T1000 (cell line): Measurements from ENCODE around the gene SLFN13.
"Not testable (repeated sequence)": the region's sequence is repeated elsewhere in the genome, so short reads cannot be mapped to it uniquely, and the experiment has no call there.

ENCODE experiments used
- DNase-seq: peaks from one replicate; lab custom pipeline; 2025; ENCODE audit warnings: mixed read lengths; lab: John Stamatoyannopoulos, UW

The SLFN13 gene, protein sequence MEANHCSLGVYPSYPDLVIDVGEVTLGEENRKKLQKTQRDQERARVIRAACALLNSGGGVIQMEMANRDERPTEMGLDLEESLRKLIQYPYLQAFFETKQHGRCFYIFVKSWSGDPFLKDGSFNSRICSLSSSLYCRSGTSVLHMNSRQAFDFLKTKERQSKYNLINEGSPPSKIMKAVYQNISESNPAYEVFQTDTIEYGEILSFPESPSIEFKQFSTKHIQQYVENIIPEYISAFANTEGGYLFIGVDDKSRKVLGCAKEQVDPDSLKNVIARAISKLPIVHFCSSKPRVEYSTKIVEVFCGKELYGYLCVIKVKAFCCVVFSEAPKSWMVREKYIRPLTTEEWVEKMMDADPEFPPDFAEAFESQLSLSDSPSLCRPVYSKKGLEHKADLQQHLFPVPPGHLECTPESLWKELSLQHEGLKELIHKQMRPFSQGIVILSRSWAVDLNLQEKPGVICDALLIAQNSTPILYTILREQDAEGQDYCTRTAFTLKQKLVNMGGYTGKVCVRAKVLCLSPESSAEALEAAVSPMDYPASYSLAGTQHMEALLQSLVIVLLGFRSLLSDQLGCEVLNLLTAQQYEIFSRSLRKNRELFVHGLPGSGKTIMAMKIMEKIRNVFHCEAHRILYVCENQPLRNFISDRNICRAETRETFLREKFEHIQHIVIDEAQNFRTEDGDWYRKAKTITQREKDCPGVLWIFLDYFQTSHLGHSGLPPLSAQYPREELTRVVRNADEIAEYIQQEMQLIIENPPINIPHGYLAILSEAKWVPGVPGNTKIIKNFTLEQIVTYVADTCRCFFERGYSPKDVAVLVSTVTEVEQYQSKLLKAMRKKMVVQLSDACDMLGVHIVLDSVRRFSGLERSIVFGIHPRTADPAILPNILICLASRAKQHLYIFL

DNA sequence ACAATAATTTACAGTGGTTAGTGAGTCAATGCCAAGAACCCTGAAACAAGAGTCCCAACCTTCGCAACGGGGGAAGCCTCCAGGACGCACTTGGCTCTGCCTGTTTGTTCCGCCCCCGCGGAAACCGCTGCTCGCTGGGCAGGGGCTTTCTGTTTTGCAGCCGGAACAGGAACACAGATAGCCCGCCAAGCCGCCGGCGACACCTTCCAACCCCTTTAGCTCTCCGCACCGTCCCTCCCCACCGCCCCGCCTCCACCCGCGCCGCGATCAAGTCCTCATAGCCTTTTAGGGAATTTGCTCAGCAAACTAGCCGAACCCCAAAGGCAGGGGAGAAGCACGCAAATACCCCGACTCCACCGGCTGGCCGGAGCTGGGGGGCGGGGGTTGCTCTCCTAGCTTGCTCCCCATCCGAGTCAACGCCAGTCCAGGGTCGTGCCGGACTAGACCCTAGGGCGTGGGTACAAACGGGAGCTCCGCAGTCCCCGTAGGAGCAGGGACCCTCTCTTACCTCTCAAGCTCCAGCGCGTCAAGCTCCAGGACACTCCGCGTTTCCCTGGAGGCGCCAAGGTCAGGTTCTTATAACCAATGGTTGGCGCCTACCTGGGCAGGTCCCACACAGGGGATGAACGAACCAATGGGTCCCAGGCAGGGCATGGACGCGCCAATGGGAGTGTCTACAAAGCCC, at the start of gene SLFN13:
SLFN13 (minus strand) TSS at position 553 of the 685 bp plus-strand sequence. CDS start 3,086 bp downstream, outside the sequence.
- DNase-seq: no peak

GRCh38 chr17:35496451-35497290, 48.1 kb upstream of the SLFN13 start:
- no peak for DNase-seq

- no peak for DNase-seq
Observed at GRCh38 chr17:35493040-35493439, 44.5 kb upstream of the SLFN13 start.

DNA sequence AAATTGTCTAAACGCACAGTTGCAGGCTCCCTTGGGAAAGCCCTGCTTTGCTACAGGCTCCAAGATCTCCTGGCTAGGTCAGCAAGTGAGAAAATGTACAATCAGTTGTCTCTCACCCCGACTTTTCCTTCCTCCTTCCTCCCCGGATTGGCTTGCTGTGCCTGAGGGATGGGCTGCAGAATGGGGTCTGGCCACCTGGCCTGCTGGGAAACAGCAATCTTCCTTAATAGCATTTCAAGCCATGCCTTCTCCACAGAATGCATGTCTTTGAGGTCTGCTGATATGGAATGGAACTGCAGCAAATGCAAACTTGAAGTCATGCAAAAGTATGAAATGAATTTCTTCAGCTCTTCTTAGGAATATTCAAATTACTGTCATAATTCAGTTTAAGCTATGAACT, 42.9 kb upstream of the SLFN13 start:
- no peak for DNase-seq

GRCh38 chr17:35489944-35490343, 41.4 kb upstream of the SLFN13 start:
- no peak for DNase-seq

DNA sequence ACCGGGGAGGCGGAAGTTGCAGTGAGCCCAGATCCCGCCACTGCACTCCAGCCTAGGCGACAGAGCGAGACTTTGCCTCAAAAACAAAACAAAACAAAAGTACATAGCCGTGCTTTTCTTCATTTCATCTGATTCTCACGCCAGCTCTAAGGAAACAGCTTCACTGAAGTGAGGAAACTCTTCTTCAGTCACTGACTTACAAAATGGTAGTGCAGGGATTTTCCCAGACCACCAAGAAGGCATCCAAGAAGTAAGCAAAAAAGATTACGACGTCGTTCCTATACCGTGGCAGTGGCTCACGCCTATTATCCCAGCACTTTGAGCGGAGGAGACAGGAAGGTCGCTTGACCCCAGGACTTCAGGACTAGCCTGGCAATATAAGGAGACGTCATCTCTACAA, 40.4 kb upstream of the SLFN13 start:
- no peak for DNase-seq

DNA sequence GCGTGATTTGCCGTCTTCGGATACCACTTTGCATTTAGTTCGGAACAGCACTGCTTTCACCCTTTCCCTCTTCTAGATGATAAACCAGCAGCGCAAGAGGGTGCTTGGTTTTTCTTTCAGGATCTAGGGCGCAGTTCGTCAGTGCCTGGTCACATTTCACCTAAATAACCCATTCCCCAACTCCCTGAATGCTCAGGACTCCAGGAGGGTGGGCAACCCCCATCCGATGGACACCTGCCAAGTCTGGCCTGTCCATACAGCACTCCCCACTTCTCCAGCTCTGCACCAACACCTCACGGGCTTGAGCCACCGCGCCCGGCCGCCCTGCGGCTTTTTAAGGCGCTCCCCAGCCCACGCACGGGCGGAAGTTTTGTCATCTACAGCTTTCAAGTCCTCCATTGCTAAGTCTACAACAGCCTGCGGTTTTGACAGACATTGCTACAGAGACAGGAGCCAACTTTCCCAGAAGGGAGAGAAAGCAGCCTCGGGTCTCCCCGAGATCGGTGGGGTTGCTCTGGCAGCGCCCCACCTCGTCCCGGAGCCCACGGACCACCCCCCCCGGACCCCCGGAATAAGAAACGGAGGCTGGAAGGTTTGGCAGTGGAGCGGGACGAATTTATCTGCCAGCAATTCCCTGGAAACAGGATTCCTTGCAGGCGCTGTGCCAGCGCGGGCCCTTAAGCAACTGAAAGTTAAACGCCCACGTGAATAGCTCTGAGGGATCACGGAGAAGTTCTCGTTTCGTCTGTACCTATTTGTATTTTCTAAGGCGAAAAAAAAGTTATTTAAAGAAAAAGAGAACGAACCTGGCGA, 38.6 kb upstream of the SLFN13 start:
- DNase-seq: no peak

GRCh38 chr17:35479271-35479670, 30.7 kb upstream of the SLFN13 start:
- no peak for DNase-seq

DNA sequence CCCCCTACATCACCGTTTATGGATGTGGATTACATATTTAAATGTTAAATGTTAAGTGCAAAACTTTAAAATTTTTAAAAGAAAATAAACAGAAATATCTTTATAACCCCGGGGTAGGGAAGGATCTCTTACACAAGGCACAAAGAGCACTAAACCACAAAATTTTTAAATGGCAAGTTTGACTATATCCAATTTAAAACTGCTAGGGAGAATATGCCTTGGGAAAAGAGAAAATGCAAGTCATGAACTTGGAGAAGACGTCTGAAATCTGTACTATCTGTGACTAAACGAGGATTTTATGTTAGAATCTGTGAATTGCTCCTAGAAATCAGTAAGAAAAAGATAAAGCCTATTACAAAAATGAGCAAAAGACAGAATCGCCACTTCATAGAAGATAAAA, 28.7 kb upstream of the SLFN13 start:
- DNase-seq: no peak

DNA sequence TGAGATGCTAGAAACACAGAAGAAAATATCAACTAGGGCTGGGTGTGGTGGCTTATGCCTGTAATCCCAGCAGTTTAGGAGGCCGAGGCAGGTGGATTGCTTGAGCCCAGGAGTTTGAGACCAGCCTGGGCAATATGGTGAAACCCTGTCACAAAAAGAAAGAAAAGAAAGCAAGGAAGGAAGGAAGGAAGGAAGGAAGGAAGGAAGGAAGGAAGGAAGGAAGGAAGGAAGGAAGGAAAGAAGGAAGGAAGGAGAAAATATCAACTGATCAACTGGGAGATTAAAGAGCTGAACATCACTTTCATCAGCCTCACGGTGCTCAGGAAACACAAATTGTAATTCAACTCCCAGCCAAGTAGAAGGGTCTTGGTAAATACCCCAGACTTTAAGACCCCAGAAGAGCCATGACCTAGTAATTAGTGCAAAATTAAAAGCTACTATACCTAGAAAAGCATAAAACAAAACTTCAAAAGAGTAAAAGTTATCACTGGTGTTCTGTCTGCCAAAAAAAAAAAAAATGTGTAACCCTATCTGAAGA, 27.8 kb upstream of the SLFN13 start:
- no peak for DNase-seq

- DNase-seq: no peak
Observed at GRCh38 chr17:35468475-35468874, 19.9 kb upstream of the SLFN13 start.

DNA sequence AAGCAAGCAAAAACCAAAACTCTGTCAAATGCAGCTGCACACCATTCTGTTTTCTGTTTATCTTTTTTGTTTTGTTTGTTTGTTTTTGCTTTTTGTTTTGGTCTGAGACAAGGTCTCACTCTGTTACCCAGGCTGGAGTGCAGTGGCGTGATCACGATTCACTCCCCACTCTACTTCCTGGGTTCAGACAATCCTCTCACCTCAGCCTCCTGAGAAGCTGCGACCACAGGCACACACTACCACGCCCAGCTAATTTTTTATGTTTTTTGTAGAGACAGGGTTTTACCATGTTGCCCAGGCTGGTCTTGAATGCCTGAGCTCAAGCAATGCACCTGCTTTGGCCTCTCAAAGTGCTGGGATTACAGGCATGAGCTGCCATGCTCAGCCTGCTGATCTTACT, 19.3 kb upstream of the SLFN13 start:
- DNase-seq: no peak

GRCh38 chr17:35460354-35460851, 11.8 kb upstream of the SLFN13 start:
- DNase-seq: no peak

GRCh38 chr17:35454035-35454434, 5.5 kb upstream of the SLFN13 start:
- DNase-seq: not testable (repeated sequence)

DNA sequence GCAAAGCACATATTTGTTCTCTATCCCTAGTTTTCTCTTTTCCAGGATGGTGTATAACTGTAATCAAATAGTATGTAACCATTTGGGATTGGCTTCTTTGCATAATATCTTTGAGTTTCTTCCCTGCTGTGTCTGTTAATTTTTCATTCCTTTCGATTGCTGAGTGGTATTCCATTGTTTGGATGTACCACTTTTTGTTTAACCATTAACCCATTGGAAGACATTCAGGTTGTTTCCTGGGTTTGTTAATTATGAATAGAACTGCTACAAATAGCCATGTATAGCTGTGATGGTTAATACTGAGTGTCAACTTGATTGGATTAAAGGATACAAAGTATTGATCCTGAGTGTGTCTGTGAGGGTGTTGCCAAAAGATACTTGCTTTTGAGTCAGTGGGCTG, 4.6 kb upstream of the SLFN13 start:
- no peak for DNase-seq

- DNase-seq: no peak
Observed at GRCh38 chr17:35449371-35449931, 885 bp upstream of the SLFN13 start.

DNA sequence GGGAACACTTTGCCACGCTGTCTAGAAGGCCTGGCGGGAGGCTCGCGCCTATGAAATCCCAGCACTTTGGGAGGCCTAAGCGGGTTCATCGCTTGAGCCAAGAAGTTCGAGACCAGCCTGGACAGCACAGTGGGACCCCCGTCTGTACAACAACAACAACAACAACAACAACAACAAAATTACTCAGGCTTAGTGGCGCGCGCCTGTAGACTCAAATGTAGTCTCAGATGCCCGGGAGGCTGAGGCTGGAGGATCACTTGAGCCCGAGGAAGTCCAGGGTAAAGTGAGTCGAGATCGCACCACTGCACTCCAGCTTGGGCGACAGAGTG, 297 bp upstream of the SLFN13 start:
- DNase-seq: no peak

GRCh38 chr17:35447499-35447898, 1.1 kb downstream of the SLFN13 start:
- no peak for DNase-seq

- DNase-seq: no peak
Observed at GRCh38 chr17:35438433-35438832, 10.1 kb downstream of the SLFN13 start.
